HG02588 (cell line): ENCODE data around the gene RSKR.
"Not testable (repeated sequence)": the region's sequence is repeated elsewhere in the genome, so short reads cannot be mapped to it uniquely, and the experiment has no call there.

Experiments
- ATAC-seq: cut with Tn5 transposase; IDR thresholded peaks from one replicate; pipeline ENCODE4 v1.9.1; 2021; ENCODE audit warnings: mild to moderate bottlenecking, moderate library complexity; ENCODE audit not compliant: unreplicated experiment

Gene RSKR

DNA sequence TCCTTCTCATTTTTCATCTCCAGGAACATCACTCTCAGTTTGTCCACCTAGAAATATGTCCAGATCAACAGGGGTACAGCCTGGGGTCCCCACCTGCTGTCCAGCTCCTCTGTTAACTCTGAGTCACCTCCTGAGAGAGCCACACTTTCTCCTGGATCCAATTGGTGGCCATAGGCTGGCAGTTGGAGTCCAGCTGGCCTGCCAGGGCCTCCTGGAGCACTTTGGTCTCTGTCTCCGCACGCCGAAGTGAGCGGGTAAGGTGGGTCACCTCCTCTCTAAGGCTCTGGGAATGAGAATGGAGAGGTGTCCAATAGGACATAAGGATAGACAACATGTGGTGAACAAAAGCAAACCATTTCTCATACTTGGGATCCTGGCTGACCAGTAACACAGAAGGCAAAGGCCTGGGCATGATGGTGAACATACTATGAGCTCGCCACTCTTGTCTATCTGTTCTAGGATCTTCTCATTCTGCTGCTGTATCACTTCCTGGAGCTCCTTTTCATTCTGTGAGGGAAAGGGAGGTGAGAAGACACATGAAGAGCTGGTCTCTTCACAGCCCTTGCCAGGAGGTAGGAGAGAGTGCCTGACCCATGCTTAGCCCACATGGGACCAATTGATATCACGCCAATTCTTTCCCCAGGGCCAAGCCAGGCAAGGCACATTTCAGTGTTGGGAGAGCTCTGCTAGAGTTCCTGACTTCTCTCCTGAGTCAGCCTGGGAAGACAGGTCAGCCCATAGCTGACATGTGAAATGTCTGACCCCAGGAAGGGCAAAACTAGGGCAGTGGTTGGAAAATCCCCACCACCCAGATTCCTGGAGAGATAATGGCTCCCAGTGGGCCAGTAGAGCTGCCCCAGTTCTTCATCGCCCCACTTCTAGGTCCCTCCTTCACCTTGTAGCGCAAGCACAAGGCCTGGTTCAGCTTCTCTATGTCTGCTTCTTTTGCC is 35.5 kb downstream of the RSKR start:
- ATAC-seq = no peak

- ATAC-seq = no peak
Observed at GRCh38 chr17:28577466-28577824, 36.5 kb downstream of the RSKR start.

DNA sequence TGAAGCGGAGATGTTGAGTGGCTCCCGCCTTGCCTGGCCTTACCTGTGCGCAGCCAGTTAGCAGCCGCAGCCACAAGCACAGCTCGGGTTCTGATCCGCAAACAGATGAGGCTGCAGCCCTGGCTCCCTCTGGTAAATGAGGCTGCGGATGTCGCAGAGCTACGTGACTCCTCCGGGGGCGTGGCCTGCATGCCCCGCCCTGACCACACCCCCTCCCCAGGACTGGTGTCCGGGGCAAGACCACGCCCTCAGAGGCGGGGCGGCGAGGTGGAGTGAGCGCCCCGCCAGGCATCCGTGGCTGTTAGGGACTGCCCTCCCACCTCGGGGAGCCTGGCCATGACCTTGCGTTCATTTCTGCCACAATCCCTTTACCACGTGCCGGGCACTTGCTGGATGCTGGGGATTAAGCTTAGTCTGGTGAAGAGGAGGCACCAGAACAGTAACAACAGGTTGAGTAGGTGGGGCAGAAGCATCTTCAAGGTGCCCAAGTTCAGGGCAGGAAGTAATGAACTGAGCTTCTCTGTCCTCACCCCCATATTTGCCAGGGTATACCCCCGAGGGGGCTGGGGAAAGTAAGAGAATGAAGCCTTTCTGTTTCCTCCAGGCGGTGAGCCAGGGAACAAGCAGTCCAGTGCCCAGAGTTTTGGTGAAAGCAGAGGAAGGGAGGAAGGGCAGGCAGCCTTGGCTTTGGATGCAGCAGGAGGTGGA is 37.1 kb downstream of the RSKR start, which contains the start of gene ALDOC:
Gene ALDOC, minus strand, starts transcription at position 138 of the 708 bp plus-strand sequence. CDS start 1,363 bp downstream, outside the sequence.
- peak; percentile 72 for ATAC-seq

GRCh38 chr17:28576016-28576415 is 38.0 kb downstream of the RSKR start:
- not testable (repeated sequence) for ATAC-seq

GRCh38 chr17:28575126-28575795 is 38.7 kb downstream of the RSKR start:
- ATAC-seq = no peak

GRCh38 chr17:28574526-28574925 is 39.5 kb downstream of the RSKR start:
- ATAC-seq = no peak

DNA sequence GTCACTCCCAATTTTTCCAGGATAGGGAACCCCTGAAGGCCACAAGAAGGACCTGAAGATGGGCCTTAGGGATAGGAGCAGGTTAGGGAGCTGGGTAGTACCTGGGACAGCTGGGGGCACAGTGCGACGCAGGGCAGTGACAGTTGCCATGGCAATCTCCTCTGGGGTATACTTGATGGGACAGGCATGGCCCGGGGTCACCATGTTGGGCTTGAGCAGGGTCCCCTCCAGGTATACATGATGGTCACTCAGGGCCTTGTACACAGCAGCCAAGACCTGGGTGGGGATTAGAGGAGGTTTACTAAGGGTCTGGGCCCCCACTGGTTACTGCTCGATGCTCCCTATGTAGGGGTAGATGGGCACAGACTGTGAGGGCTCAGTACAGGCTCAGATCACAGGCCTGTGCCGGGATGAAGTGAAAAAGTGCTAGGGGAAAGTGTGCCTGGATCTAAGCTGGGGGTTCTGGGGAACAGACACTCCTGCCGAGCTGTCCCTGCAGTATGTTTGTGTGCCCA is 40.0 kb downstream of the RSKR start:
- ATAC-seq = no peak

DNA sequence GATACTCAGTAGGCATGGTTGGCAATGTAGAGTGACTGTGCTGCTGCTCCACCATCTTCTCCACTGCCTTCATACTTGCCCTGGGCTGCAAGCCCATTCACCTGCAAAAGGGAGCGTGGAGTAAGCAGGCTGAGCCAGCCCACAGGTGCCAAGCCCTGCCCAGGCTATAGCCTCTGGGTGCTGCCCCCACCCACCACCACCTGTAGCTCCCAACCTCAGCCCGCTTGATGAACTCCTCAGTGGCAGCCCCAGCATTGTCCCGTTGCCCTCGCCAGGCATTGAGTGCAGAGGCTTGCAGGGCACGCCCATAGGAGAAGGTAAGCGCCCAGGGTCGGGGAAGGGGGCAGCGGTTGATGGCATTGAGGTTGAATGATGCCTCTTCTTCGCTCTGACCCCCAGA is 40.5 kb downstream of the RSKR start:
- no peak for ATAC-seq

DNA sequence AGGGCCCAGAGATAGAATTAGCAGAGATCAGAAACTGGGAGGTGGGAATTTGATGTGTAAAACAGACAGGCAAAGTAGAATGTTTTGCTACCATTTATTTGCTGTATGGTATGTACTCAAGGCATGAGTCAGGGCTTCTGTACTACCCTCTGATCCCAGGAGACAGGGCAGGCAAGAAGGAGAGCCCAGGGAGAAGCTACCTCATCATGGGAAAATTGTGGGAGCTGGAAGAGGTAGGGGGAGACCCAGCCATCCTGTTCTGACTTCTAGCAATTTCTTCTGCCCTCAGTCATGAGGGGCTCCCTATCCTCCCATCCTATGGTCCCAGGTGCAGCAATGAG is 41.0 kb downstream of the RSKR start:
- no peak for ATAC-seq

- no peak for ATAC-seq
Observed at GRCh38 chr17:28572259-28573039, 41.5 kb downstream of the RSKR start.

DNA sequence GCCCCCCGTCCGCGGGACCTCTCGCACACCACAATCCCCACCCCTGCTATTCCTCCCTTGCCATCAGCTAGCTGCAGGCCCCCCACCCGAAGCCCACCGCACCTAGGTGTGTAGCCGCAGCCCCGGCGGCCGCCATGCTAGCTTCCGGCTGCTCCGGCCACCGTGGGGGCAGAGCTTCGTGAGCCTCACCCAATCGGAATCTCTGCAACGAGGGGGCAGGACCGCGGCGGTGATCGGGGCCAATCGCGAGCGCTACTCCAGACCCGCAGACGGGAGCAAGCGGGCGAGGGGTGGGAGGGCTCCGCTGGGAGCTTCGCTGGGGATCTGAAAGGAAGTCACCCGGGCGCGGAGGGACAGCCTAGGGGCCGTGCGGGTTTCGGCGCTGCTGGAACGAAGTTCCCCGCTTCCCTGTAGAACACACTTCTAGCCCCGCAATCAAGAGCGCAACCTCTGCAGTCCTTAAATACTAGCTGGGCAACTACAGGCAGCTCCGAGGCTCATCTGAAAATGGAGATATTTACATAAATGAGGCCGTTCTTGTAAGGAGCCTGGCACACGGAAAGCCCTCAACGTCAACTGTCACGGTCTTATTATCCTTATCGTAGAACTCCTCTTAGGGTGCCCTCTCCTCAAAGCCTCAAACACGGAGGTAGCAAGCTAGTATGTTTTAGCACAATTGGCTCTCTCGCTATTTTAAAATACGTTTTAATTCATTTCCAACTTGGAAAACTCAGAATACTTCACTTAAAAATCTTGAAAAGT is 42.4 kb downstream of the RSKR start, which contains the start of gene PIGS:
Gene PIGS, minus strand, starts transcription at position 164 of the 762 bp plus-strand sequence. Its CDS starts 28 bp downstream, at position 136.
- peak; percentile 86 for ATAC-seq

DNA sequence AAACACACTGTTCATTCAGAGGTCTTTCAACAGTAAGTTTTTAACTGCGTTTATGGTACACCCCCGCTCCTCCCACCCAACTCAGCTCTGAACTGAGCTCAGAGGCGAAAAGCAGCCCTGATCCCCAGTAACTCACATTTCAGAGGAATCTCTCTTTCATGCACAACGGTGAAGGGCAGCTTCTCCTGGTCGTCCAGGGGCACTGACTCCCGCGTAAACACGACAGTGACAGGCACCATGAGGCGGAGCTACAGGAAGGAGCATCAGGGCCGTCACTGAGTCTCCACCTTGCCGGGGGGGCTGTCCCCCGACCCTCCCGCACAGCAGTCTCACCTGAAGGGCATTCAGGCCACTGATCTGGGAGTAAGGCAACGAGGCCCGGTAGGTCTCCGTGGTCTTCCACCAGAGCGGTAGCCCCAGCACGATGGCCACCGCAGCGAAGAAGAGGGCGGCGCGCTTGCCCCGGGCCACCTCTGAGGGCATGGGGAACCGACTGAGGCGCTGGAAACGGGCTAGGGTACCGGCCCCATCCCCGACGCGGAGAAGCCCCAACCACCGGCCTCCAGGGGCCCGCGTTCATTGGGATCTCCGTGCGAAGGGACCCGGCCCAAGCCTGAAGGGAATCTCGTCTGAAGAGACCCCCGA is 43.1 kb downstream of the RSKR start:
- ATAC-seq = peak; percentile 33

- ATAC-seq = no peak
Observed at GRCh38 chr17:28569446-28569845, 44.5 kb downstream of the RSKR start.

DNA sequence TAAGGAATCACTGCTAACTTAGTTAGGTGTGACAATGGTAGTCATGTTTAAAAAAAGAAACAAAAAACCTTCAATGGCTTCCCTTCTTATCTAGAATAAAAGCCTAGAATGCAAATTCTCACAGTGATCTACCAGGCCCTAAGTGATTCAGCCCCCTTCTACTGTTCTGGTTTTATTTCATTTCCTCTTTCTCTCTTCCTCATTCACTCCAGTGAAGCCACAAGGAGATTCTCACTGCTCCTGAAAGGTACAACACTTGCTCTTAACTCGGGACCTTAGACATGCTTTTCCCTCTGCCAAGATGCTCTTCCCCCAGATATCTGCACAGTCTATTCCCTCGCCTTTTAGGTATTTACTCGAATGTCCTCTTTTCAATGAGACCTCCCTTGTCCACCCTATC is 46.4 kb downstream of the RSKR start:
- ATAC-seq = no peak

DNA sequence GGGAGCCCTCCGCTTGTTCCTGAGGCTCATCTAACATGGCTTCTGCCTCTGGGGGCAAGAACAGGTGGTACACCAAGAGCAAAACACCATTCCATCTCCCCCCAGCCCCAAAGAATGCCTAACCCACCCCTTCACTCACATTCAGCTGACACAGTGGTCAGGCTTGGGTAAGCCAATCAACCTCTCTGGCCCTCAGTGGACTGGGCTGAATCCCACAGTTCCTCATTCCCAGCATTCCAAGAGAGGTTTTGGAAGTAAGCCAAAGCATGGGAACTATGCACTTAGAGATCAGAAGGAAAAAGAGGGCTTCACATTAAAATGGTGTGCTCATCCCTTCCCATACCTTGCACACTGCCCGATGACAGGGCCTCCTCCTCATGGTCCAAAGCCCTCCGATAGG is 50.5 kb downstream of the RSKR start:
- no peak for ATAC-seq
